GM12864 (cell line): Measurements from ENCODE around the gene RFTN1.

ENCODE experiments used
- DNase-seq: peaks from one replicate; pipeline ENCODE4 v3.0.0-alpha.2; 2011; ENCODE audit warnings: low read depth
- H3K4me3 ChIP-seq: 2 replicates; pipeline ENCODE4 v1.5.1; 2011; ENCODE audit warnings: mild to moderate bottlenecking, low read depth, low read length, control low read depth
- TF ChIP-seq, protein P1 (sequence below): IDR thresholded peaks from 2 replicates; pipeline ENCODE4 v1.5.1; 2011; ENCODE audit warnings: low read depth, mild to moderate bottlenecking, moderate library complexity, low read length, control low read depth, inconsistent platforms; ENCODE audit errors: missing control alignments

The RFTN1 gene

GRCh38 chr3:16477056-16477455 lies 36.4 kb downstream of the RFTN1 start:
- no peak for DNase-seq
- H3K4me3 ChIP-seq, result no peak overlapping the region
- TF ChIP-seq, protein P1, sequence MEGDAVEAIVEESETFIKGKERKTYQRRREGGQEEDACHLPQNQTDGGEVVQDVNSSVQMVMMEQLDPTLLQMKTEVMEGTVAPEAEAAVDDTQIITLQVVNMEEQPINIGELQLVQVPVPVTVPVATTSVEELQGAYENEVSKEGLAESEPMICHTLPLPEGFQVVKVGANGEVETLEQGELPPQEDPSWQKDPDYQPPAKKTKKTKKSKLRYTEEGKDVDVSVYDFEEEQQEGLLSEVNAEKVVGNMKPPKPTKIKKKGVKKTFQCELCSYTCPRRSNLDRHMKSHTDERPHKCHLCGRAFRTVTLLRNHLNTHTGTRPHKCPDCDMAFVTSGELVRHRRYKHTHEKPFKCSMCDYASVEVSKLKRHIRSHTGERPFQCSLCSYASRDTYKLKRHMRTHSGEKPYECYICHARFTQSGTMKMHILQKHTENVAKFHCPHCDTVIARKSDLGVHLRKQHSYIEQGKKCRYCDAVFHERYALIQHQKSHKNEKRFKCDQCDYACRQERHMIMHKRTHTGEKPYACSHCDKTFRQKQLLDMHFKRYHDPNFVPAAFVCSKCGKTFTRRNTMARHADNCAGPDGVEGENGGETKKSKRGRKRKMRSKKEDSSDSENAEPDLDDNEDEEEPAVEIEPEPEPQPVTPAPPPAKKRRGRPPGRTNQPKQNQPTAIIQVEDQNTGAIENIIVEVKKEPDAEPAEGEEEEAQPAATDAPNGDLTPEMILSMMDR, result no peak

- TF ChIP-seq, protein P1, result no peak
These were observed 36.9 kb downstream of the RFTN1 start for GRCh38 chr3:16476636-16477035.

GRCh38 chr3:16475766-16476165 lies 37.7 kb downstream of the RFTN1 start:
- no peak for DNase-seq
- TF ChIP-seq, protein P1, result no peak
- no peak overlapping the region for H3K4me3 ChIP-seq

More at GRCh38 chr3:16476636-16477035, 36.9 kb downstream of the RFTN1 start:
- no peak for DNase-seq
- H3K4me3 ChIP-seq, result no peak overlapping the region

DNA sequence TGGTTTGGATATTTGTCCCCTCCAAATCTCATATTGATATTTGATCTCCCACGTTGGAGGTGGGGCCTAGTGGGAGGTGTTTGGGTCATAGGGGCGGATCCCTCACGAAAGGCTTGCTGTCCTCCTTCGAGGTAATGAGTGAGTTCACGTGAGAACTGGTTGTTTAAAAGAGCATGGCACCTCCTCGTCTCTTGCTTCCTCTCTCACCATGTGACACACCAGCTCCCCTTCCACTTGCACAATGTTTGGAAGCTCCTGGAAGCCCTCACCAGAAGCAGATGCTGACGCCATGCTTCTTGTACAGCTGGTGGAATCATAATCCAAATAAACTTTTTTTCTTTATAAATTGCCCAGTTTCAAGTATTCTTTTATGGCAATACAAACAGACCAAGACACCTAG lies 38.6 kb downstream of the RFTN1 start:
- no peak overlapping the region for H3K4me3 ChIP-seq
- TF ChIP-seq, protein P1, result no peak
- DNase-seq, result no peak

- TF ChIP-seq, protein P1, result no peak
- H3K4me3 ChIP-seq, result no peak overlapping the region
- DNase-seq, result no peak
These were observed 39.3 kb downstream of the RFTN1 start for GRCh38 chr3:16474216-16474615.

- no peak for DNase-seq
- TF ChIP-seq, protein P1, result no peak
- no peak overlapping the region for H3K4me3 ChIP-seq
These were observed 40.9 kb downstream of the RFTN1 start for GRCh38 chr3:16472593-16472992.

- DNase-seq, result no peak
- TF ChIP-seq, protein P1, result no peak
- no peak overlapping the region for H3K4me3 ChIP-seq
These were observed 41.6 kb downstream of the RFTN1 start for GRCh38 chr3:16471897-16472296.
